Natural killer cell (primary cell): ENCODE data around the gene RBM33. TPM values are rescaled to one million over a fixed set of nuclear protein-coding genes. Genes with fewer than 3 reads are reported as not detected.

Experiments used
- ATAC-seq, 3 donors: fragments of 150-1000 bp in 2 of 3; fragments of 200-7000 bp in 1 of 3; cut with Tn5 transposase; 1 replicate in 1 of 3; 2 replicates in 2 of 3; pipeline ENCODE4 v1.10.0; 2021; ENCODE audit warnings: mild to moderate bottlenecking in 2 of 3, moderate library complexity in 2 of 3
- DNase-seq, 2 donors: peaks; one replicate each; pipeline versions ENCODE4 v3.0.0 to v3.0.0-alpha.2; 2013 to 2021; ENCODE audit warnings: mixed read lengths in 1 of 2
- H3K27ac ChIP-seq: one replicate; pipeline ENCODE4 v1.5.1; 2013; ENCODE audit warnings: mild to moderate bottlenecking, low read length
- H3K27me3 ChIP-seq: one replicate; pipeline ENCODE4 v1.6.1; 2013; ENCODE audit warnings: low read length; ENCODE audit not compliant: control insufficient read depth, insufficient read depth
- H3K36me3 ChIP-seq: one replicate; pipeline ENCODE4 v1.6.1; 2013; ENCODE audit warnings: low read length; ENCODE audit not compliant: control insufficient read depth, insufficient read depth
- H3K4me1 ChIP-seq: one replicate; pipeline ENCODE4 v1.6.1; 2013; ENCODE audit warnings: low read length; ENCODE audit not compliant: control insufficient read depth, insufficient read depth
- H3K4me3 ChIP-seq: one replicate; pipeline ENCODE4 v1.5.1; 2013; ENCODE audit warnings: low read length
- H3K9me3 ChIP-seq: one replicate; pipeline ENCODE4 v1.6.1; 2013; ENCODE audit warnings: low read length; ENCODE audit not compliant: control insufficient read depth, insufficient read depth
- H3K27ac Mint-ChIP-seq, 2 donors: one replicate each; pipeline ENCODE4 v1.8.0; 2022; ENCODE audit warnings: mild to moderate bottlenecking in 2 of 2, mixed read lengths in 2 of 2, moderate library complexity in 1 of 2
- H3K27me3 Mint-ChIP-seq, 2 donors: one replicate each; pipeline ENCODE4 v1.8.0; 2022; ENCODE audit warnings: low read depth in 2 of 2, mixed read lengths in 2 of 2
- H3K36me3 Mint-ChIP-seq: one replicate; pipeline ENCODE4 v1.8.0; 2022; ENCODE audit warnings: mixed read lengths
- H3K4me1 Mint-ChIP-seq, 2 donors: one replicate each; pipeline ENCODE4 v1.8.0; 2022; ENCODE audit warnings: mixed read lengths in 2 of 2
- H3K4me3 Mint-ChIP-seq: one replicate; pipeline ENCODE4 v1.8.0; 2022; ENCODE audit warnings: mild to moderate bottlenecking, moderate library complexity, mixed read lengths
- H3K9me3 Mint-ChIP-seq, 2 donors: one replicate each; pipeline ENCODE4 v1.8.0; 2022; ENCODE audit warnings: mixed read lengths in 2 of 2
- CTCF ChIP-seq: fragments of 200-600 bp; IDR thresholded peaks from one replicate; pipeline ENCODE4 v1.8.0; 2022; ENCODE audit warnings: antibody characterized with exemption
- WGBS: methylation state at CpG from one replicate; pipeline ENCODE4 v1.1.7; 2013; ENCODE audit warnings: missing lambda C conversion rate; ENCODE audit not compliant: insufficient coverage; 5-methylcytosine and 5-hydroxymethylcytosine counted together
- intact Hi-C: fragments of 100-400 bp; cut with micrococcal nuclease; formaldehyde crosslinking; loops from one replicate; pipeline ENCODE4 v1.14.2; 2022
- total RNA-seq, 4 donors: library from RNA; stranded (reverse); fragments of 120-200 nt in 1 of 4; gene quantifications; one replicate each; pipeline versions ENCODE4 v1.2.3 to v1.2.4, GENCODE V29; 2013 to 2022

The RBM33 gene
- total RNA-seq, 3 donors from 2014 or later (not counting 1 experiment from before 2014, with no cell fraction given), result 161 to 182 (median 182) TPM

GRCh38 chr7:155766386-155766785, 121.9 kb downstream of the RBM33 start:
- ATAC-seq (no peak), DNase-seq (no peak)
- Mint-ChIP-seq H3K27ac (no peak overlapping the region), H3K9me3 (no peaks in the 10 kb centered on the region), H3K4me3 (no peak overlapping the region), H3K4me1 (peaks cover 48 to 58% of the 10 kb centered on the region in 2 donors), H3K27me3 (no peaks in the 10 kb centered on the region), H3K36me3 (peaks cover 7% of the 10 kb centered on the region)
- intact Hi-C loops, result loop anchor here (10.0 kb wide), 1 partner anchor 392 kb away; no protein-coding TSS in a partner anchor
- Histone ChIP-seq H3K27ac (no peak overlapping the region), H3K36me3 (peaks cover 37% of the 10 kb centered on the region), H3K4me3 (no peak overlapping the region), H3K4me1 (peaks cover 35% of the 10 kb centered on the region), H3K9me3 (no peaks in the 10 kb centered on the region), H3K27me3 (no peaks in the 10 kb centered on the region)
- WGBS, result 95% methylated on average over 12 of the region's 12 CpGs
- TF ChIP-seq CTCF, result no peak

- ATAC-seq, result no peak
- Histone ChIP-seq H3K27me3 (no peaks in the 10 kb centered on the region), H3K36me3 (peaks cover 38% of the 10 kb centered on the region), H3K4me3 (no peak overlapping the region), H3K4me1 (peaks cover 30% of the 10 kb centered on the region), H3K27ac (no peak overlapping the region), H3K9me3 (no peaks in the 10 kb centered on the region)
- intact Hi-C loops, result loop anchor here (10.0 kb wide), 1 partner anchor 392 kb away; no protein-coding TSS in a partner anchor
- H3K27me3 Mint-ChIP-seq, result no peaks in the 10 kb centered on the region
- H3K4me3 Mint-ChIP-seq, result no peak overlapping the region
- no peaks in the 10 kb centered on the region for H3K9me3 Mint-ChIP-seq
- no peak for TF ChIP-seq CTCF
- 96% methylated on average over 12 of the region's 12 CpGs for WGBS
- peak overlapping the region in 1 of 2 donors; percentile 35 for H3K27ac Mint-ChIP-seq
- no peak for DNase-seq
- peaks cover 7% of the 10 kb centered on the region for H3K36me3 Mint-ChIP-seq
- peaks cover 40 to 49% of the 10 kb centered on the region in 2 donors for H3K4me1 Mint-ChIP-seq
These were observed 122.8 kb downstream of the RBM33 start for GRCh38 chr7:155766966-155767916.

GRCh38 chr7:155769701-155770100, 125.2 kb downstream of the RBM33 start:
- Histone ChIP-seq H3K36me3 (peaks cover 51% of the 10 kb centered on the region), H3K4me3 (no peak overlapping the region), H3K27ac (no peak overlapping the region), H3K9me3 (no peaks in the 10 kb centered on the region), H3K4me1 (peaks cover 6% of the 10 kb centered on the region), H3K27me3 (no peaks in the 10 kb centered on the region)
- Mint-ChIP-seq H3K4me1 (peaks cover 15 to 24% of the 10 kb centered on the region in 2 donors), H3K27me3 (no peaks in the 10 kb centered on the region), H3K36me3 (peaks cover 7% of the 10 kb centered on the region), H3K9me3 (no peaks in the 10 kb centered on the region), H3K4me3 (no peak overlapping the region), H3K27ac (no peak overlapping the region)
- intact Hi-C loops, result loop anchor here (10.0 kb wide), 1 partner anchor 395 kb away; no protein-coding TSS in a partner anchor
- 89% methylated on average over 6 of the region's 6 CpGs for WGBS
- ATAC-seq, result no peak
- DNase-seq, result no peak
- TF ChIP-seq CTCF, result no peak
